BLaER1 treated with 17β-estradiol and CSF1 and Interleukin-3, amounts not matched to agents 10 nM and 100 nM (cell line): ENCODE results near the gene TAS2R43.
"Not testable (repeated sequence)": the region's sequence is repeated elsewhere in the genome, so short reads cannot be mapped to it uniquely, and the experiment has no call there.

Source experiments
- H3K27ac ChIP-seq, 11 experiments: shearing (Covaris generic); formaldehyde crosslinking; 2 replicates each; pipeline ENCODE4 v1.8.1; 2022
- H3K27me3 ChIP-seq, 11 experiments: shearing (Covaris generic); formaldehyde crosslinking; 2 replicates each; pipeline ENCODE4 v1.8.1; 2022
- H3K36me3 ChIP-seq, 11 experiments: shearing (Covaris generic); formaldehyde crosslinking; 2 replicates each; pipeline ENCODE4 v1.8.1; 2022
- H3K4me1 ChIP-seq, 10 experiments: shearing (Covaris generic); formaldehyde crosslinking; 2 replicates each; pipeline ENCODE4 v1.8.1; 2022
- H3K4me2 ChIP-seq, 11 experiments: shearing (Covaris generic); formaldehyde crosslinking; 2 replicates each; pipeline ENCODE4 v1.8.1; 2022
- H3K4me3 ChIP-seq, 10 experiments: shearing (Covaris generic); formaldehyde crosslinking; 2 replicates each; pipeline ENCODE4 v1.8.1; 2022
- H3K9ac ChIP-seq, 11 experiments: shearing (Covaris generic); formaldehyde crosslinking; 2 replicates each; pipeline ENCODE4 v1.8.1; 2022
- H3K9me3 ChIP-seq, 11 experiments: shearing (Covaris generic); formaldehyde crosslinking; replicated peaks in 1 of 11; 2 replicates each; pipeline ENCODE4 v1.8.1; 2022
- H4K20me1 ChIP-seq, 11 experiments: shearing (Covaris generic); formaldehyde crosslinking; 2 replicates each; pipeline ENCODE4 v1.8.1; 2022
- Cebpa-rat ChIP-seq, 11 experiments: shearing (Covaris generic); IDR thresholded peaks; 2 replicates each; pipeline ENCODE4 v1.8.1; 2022

Gene TAS2R43

GRCh38 chr12:11092128-11092527 is at the start of gene TAS2R43:
TSS of gene TAS2R43 (minus strand) at chr12:11092313. CDS start at chr12:11092229, 84 bp downstream.
- TF ChIP-seq Cebpa-rat (IDR thresholded peaks at IDR 0.05): no peak
- Histone ChIP-seq H3K27me3 (no peaks in the 10 kb centered on the region), H3K4me1 (no peaks in the 10 kb centered on the region), H3K4me2 (no peak within 1 kb of the TSS), H3K9ac (no peak within 1 kb of the TSS), H3K36me3 (no peaks in the 10 kb centered on the region), H3K9me3 (no peaks in the 10 kb centered on the region), H3K4me3 (no peak within 1 kb of the TSS), H4K20me1 (no peaks in the 10 kb centered on the region), H3K27ac (no peak within 1 kb of the TSS)

- H3K36me3 ChIP-seq: peaks cover 0 to 17% (median 10%) of the 10 kb centered on the region in 11 experiments; a peak in 16 of 22 replicates
- H3K4me3 ChIP-seq: no peak overlapping the region
- H3K27me3 ChIP-seq: no peaks in the 10 kb centered on the region
- peaks cover 0 to 12% (median 0%) of the 10 kb centered on the region in 11 experiments; a peak in 1 of 22 replicates for H3K9me3 ChIP-seq
- peaks cover 0 to 40% (median 7%) of the 10 kb centered on the region in 11 experiments; a peak in 9 of 22 replicates for H4K20me1 ChIP-seq
- TF ChIP-seq Cebpa-rat (IDR thresholded peaks at IDR 0.05): no peak
- no peak overlapping the region for H3K27ac ChIP-seq
- no peak overlapping the region for H3K9ac ChIP-seq
- no peak overlapping the region for H3K4me2 ChIP-seq
- H3K4me1 ChIP-seq: peaks cover 0 to 16% (median 0%) of the 10 kb centered on the region in 10 experiments; a peak in 3 of 20 replicates
Observed at GRCh38 chr12:11136075-11136474, 44.0 kb upstream of the TAS2R43 start.

- H3K36me3 ChIP-seq: peaks cover 2 to 29% (median 14%) of the 10 kb centered on the region in 11 experiments; a peak in 20 of 22 replicates
Observed at GRCh38 chr12:11134305-11134704, 42.2 kb upstream of the TAS2R43 start, which contains the start of gene TAS2R30. TSS of gene TAS2R30 (minus strand) at chr12:11134644. CDS start at chr12:11134244, 400 bp downstream.

GRCh38 chr12:11133816-11134215 is 41.7 kb upstream of the TAS2R43 start:
- H3K4me2 ChIP-seq: no peak overlapping the region
- H3K9ac ChIP-seq: no peak overlapping the region
- H3K9me3 ChIP-seq: peaks cover 0 to 12% (median 4%) of the 10 kb centered on the region in 11 experiments; a peak in 7 of 22 replicates

More at GRCh38 chr12:11134305-11134704, 42.2 kb upstream of the TAS2R43 start, which contains the start of gene TAS2R30:
- Histone ChIP-seq H3K4me2 (no peak within 1 kb of the TSS), H3K4me3 (no peak within 1 kb of the TSS), H3K9me3 (peaks cover 0 to 8% (median 0%) of the 10 kb centered on the region in 11 experiments; a peak in 3 of 22 replicates), H3K27ac (no peak within 1 kb of the TSS), H3K9ac (no peak within 1 kb of the TSS), H3K4me1 (peaks cover 0 to 16% (median 0%) of the 10 kb centered on the region in 10 experiments; a peak in 3 of 20 replicates), H4K20me1 (peaks cover 0 to 53% (median 10%) of the 10 kb centered on the region in 11 experiments; a peak in 10 of 22 replicates), H3K27me3 (no peaks in the 10 kb centered on the region)
- TF ChIP-seq Cebpa-rat (IDR thresholded peaks at IDR 0.05): no peak

GRCh38 chr12:11133162-11133561 is 41.0 kb upstream of the TAS2R43 start:
- H3K4me3 ChIP-seq: no peak overlapping the region
- H3K4me1 ChIP-seq: peaks cover 0 to 16% (median 0%) of the 10 kb centered on the region in 10 experiments; a peak in 3 of 20 replicates
- H3K27me3 ChIP-seq: no peaks in the 10 kb centered on the region

More at GRCh38 chr12:11133816-11134215, 41.7 kb upstream of the TAS2R43 start:
- H3K27ac ChIP-seq: no peak overlapping the region
- H3K4me1 ChIP-seq: peaks cover 0 to 16% (median 0%) of the 10 kb centered on the region in 10 experiments; a peak in 3 of 20 replicates
- H3K27me3 ChIP-seq: no peaks in the 10 kb centered on the region
- H3K4me3 ChIP-seq: no peak overlapping the region
- peaks cover 7 to 32% (median 19%) of the 10 kb centered on the region in 11 experiments; a peak in 21 of 22 replicates for H3K36me3 ChIP-seq
- TF ChIP-seq Cebpa-rat (IDR thresholded peaks at IDR 0.05): no peak
- H4K20me1 ChIP-seq: peaks cover 0 to 49% (median 10%) of the 10 kb centered on the region in 11 experiments; a peak in 10 of 22 replicates

GRCh38 chr12:11130999-11131398 is 38.9 kb upstream of the TAS2R43 start:
- no peak for TF ChIP-seq Cebpa-rat (IDR thresholded peaks at IDR 0.05)
- Histone ChIP-seq H3K36me3 (peaks cover 15 to 55% (median 28%) of the 10 kb centered on the region in 11 experiments; a peak in 21 of 22 replicates), H3K9me3 (peaks cover 0 to 34% (median 15%) of the 10 kb centered on the region in 11 experiments; a peak in 14 of 22 replicates), H3K9ac (no peak overlapping the region), H3K4me2 (no peak overlapping the region), H3K4me1 (peaks cover 0 to 2% (median 0%) of the 10 kb centered on the region in 10 experiments; a peak in 1 of 20 replicates), H4K20me1 (peaks cover 0 to 34% (median 10%) of the 10 kb centered on the region in 11 experiments; a peak in 10 of 22 replicates), H3K27me3 (no peaks in the 10 kb centered on the region), H3K4me3 (no peak overlapping the region), H3K27ac (no peak overlapping the region)

More at GRCh38 chr12:11133162-11133561, 41.0 kb upstream of the TAS2R43 start:
- TF ChIP-seq Cebpa-rat (IDR thresholded peaks at IDR 0.05): no peak
- Histone ChIP-seq H3K36me3 (peaks cover 11 to 36% (median 25%) of the 10 kb centered on the region in 11 experiments; a peak in 21 of 22 replicates), H3K9me3 (peaks cover 0 to 19% (median 7%) of the 10 kb centered on the region in 11 experiments; a peak in 12 of 22 replicates), H3K27ac (no peak overlapping the region), H4K20me1 (peaks cover 0 to 50% (median 10%) of the 10 kb centered on the region in 11 experiments; a peak in 10 of 22 replicates), H3K4me2 (no peak overlapping the region), H3K9ac (no peak overlapping the region)

DNA sequence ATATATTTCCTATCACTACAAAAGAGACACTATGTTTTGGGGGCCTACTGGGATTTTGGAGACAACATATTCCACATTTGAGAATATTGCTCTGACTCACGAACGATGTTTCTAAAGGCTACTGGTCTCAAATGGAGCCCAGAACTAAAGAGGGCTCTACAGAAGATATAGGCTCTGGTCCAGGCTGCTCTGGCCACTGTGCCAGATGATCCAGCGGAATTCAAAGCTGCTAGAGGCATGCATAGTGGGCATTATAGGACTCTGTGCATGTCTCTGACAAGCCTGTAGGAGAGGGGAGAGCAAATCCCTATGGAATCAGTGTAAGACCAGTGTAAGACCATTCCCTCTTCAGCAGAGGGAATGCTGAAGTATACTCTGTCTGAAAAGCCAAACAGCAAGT is 38.3 kb upstream of the TAS2R43 start:
- H3K27ac ChIP-seq: no peak overlapping the region
- H3K9ac ChIP-seq: no peak overlapping the region
- no peak overlapping the region for H3K4me2 ChIP-seq
- peaks cover 0 to 32% (median 10%) of the 10 kb centered on the region in 11 experiments; a peak in 10 of 22 replicates for H4K20me1 ChIP-seq
- TF ChIP-seq Cebpa-rat (IDR thresholded peaks at IDR 0.05): no peak
- H3K9me3 ChIP-seq: peaks cover 0 to 34% (median 15%) of the 10 kb centered on the region in 11 experiments; a peak in 15 of 22 replicates
- no peaks in the 10 kb centered on the region for H3K4me1 ChIP-seq
- peaks cover 15 to 58% (median 28%) of the 10 kb centered on the region in 11 experiments; a peak in 21 of 22 replicates for H3K36me3 ChIP-seq
- no peak overlapping the region for H3K4me3 ChIP-seq
- no peaks in the 10 kb centered on the region for H3K27me3 ChIP-seq

- H3K27me3 ChIP-seq, H3K4me1 ChIP-seq, H3K9ac ChIP-seq, H3K4me2 ChIP-seq, H3K4me3 ChIP-seq, H3K27ac ChIP-seq: not testable (repeated sequence)
- peaks cover 72 to 99% (median 91%) of the 10 kb centered on the region in 11 experiments for H3K9me3 ChIP-seq
- H4K20me1 ChIP-seq: peaks cover 0 to 17% (median 2%) of the 10 kb centered on the region in 11 experiments; a peak in 6 of 22 replicates
- H3K36me3 ChIP-seq: peaks cover 33 to 78% (median 55%) of the 10 kb centered on the region in 11 experiments; a peak in 21 of 22 replicates
Observed at GRCh38 chr12:11114130-11114529, 22.0 kb upstream of the TAS2R43 start.

GRCh38 chr12:11111213-11111612 is 19.1 kb upstream of the TAS2R43 start:
- H3K4me2 ChIP-seq, H3K4me1 ChIP-seq, H3K9ac ChIP-seq, H3K27ac ChIP-seq, H3K4me3 ChIP-seq, H3K27me3 ChIP-seq: not testable (repeated sequence)
- H4K20me1 ChIP-seq: peaks cover 0 to 29% (median 10%) of the 10 kb centered on the region in 11 experiments; a peak in 10 of 22 replicates
- peaks cover 73 to 92% (median 81%) of the 10 kb centered on the region in 11 experiments for H3K9me3 ChIP-seq
- H3K36me3 ChIP-seq: peaks cover 40 to 94% (median 61%) of the 10 kb centered on the region in 11 experiments
